Mucosa of stomach (tissue), 1 donor: ENCODE measurements around the gene MIPOL1.

ENCODE experiments used
- H3K27me3 ChIP-seq: one replicate; pipeline ENCODE4 v1.7.0; 2013; ENCODE audit warnings: mild to moderate bottlenecking, low read length; ENCODE audit not compliant: control insufficient read depth, insufficient read depth
- H3K36me3 ChIP-seq: one replicate; pipeline ENCODE4 v1.7.0; 2013; ENCODE audit warnings: low read length; ENCODE audit not compliant: control insufficient read depth, insufficient read depth
- H3K4me1 ChIP-seq: one replicate; pipeline ENCODE4 v1.7.0; 2013; ENCODE audit warnings: mild to moderate bottlenecking, low read length; ENCODE audit not compliant: control insufficient read depth, insufficient read depth
- H3K4me3 ChIP-seq: one replicate; pipeline ENCODE4 v1.7.0; 2013; ENCODE audit warnings: low read length
- H3K9ac ChIP-seq: one replicate; pipeline ENCODE4 v1.7.0; 2013; ENCODE audit warnings: mild to moderate bottlenecking, low read length, moderate library complexity
- H3K9me3 ChIP-seq: one replicate; pipeline ENCODE4 v1.7.0; 2013; ENCODE audit warnings: mild to moderate bottlenecking, low read length, moderate library complexity; ENCODE audit not compliant: control insufficient read depth
- donor health status: Pancreatic carcinoma.

Gene MIPOL1

GRCh38 chr14:37596790-37597472 is 399.2 kb downstream of the MIPOL1 start:
- peak overlapping the region; percentile 90 for H3K9ac ChIP-seq
- no peaks in the 10 kb centered on the region for H3K36me3 ChIP-seq
- peaks cover 3% of the 10 kb centered on the region for H3K4me1 ChIP-seq
- no peak overlapping the region for H3K4me3 ChIP-seq
- H3K9me3 ChIP-seq, result no peaks in the 10 kb centered on the region
- peaks cover 53% of the 10 kb centered on the region for H3K27me3 ChIP-seq

GRCh38 chr14:37597538-37597913 is 399.8 kb downstream of the MIPOL1 start:
- H3K4me3 ChIP-seq, result no peak overlapping the region
- H3K9ac ChIP-seq, result no peak overlapping the region
- no peaks in the 10 kb centered on the region for H3K36me3 ChIP-seq
- H3K27me3 ChIP-seq, result peaks cover 47% of the 10 kb centered on the region
- no peaks in the 10 kb centered on the region for H3K9me3 ChIP-seq
- peaks cover 5% of the 10 kb centered on the region for H3K4me1 ChIP-seq

- H3K9ac ChIP-seq, result peak overlapping the region; percentile 2
- H3K36me3 ChIP-seq, result no peaks in the 10 kb centered on the region
- no peak overlapping the region for H3K4me3 ChIP-seq
- H3K4me1 ChIP-seq, result peaks cover 9% of the 10 kb centered on the region
- H3K9me3 ChIP-seq, result no peaks in the 10 kb centered on the region
- H3K27me3 ChIP-seq, result peaks cover 43% of the 10 kb centered on the region
These were observed 400.4 kb downstream of the MIPOL1 start for GRCh38 chr14:37597914-37598746.

- peaks cover 9% of the 10 kb centered on the region for H3K4me1 ChIP-seq
- H3K36me3 ChIP-seq, result no peaks in the 10 kb centered on the region
- no peaks in the 10 kb centered on the region for H3K9me3 ChIP-seq
- H3K9ac ChIP-seq, result peak overlapping the region; percentile 2
- no peak overlapping the region for H3K4me3 ChIP-seq
- H3K27me3 ChIP-seq, result peaks cover 43% of the 10 kb centered on the region
These were observed 401.2 kb downstream of the MIPOL1 start for GRCh38 chr14:37598747-37599506.

- Histone ChIP-seq H3K9me3 (no peaks in the 10 kb centered on the region), H3K4me3 (no peak overlapping the region), H3K36me3 (no peaks in the 10 kb centered on the region), H3K27me3 (peaks cover 43% of the 10 kb centered on the region), H3K4me1 (peaks cover 9% of the 10 kb centered on the region), H3K9ac (peak overlapping the region; percentile 2)
These were observed 402.0 kb downstream of the MIPOL1 start for GRCh38 chr14:37599507-37600368.

GRCh38 chr14:37600880-37601741 is 403.4 kb downstream of the MIPOL1 start:
- Histone ChIP-seq H3K36me3 (no peaks in the 10 kb centered on the region), H3K9ac (no peak overlapping the region), H3K4me3 (no peak overlapping the region), H3K9me3 (no peaks in the 10 kb centered on the region), H3K4me1 (peaks cover 9% of the 10 kb centered on the region), H3K27me3 (peaks cover 38% of the 10 kb centered on the region)

- Histone ChIP-seq H3K27me3 (peaks cover 35% of the 10 kb centered on the region), H3K9ac (no peak overlapping the region), H3K4me3 (no peak overlapping the region), H3K36me3 (no peaks in the 10 kb centered on the region), H3K4me1 (peaks cover 9% of the 10 kb centered on the region), H3K9me3 (no peaks in the 10 kb centered on the region)
These were observed 404.1 kb downstream of the MIPOL1 start for GRCh38 chr14:37601865-37602264.
